ENCODE data around the gene HNF4A.

- TF ChIP-seq CHD2 (IDR thresholded peaks at IDR 0.05; ENCODE audit: low read length, partially characterized antibody), result no peak
- no peak for TF ChIP-seq CTCF (IDR thresholded peaks at IDR 0.05)
- no peak for TF ChIP-seq MAX (IDR thresholded peaks at IDR 0.05; ENCODE audit: low read depth)
Observed at GRCh38 chr20:44405257-44405656, 49.8 kb downstream of the HNF4A start.
